DND-41 (cell line): ENCODE results near the gene SYNPO.

ENCODE experiments used
- CTCF ChIP-seq: IDR thresholded peaks from 2 replicates; pipeline ENCODE4 v1.5.1; 2012; ENCODE audit warnings: borderline replicate concordance, low read length, moderate library complexity, mild to moderate bottlenecking; ENCODE audit not compliant: poor library complexity, severe bottlenecking; ENCODE audit errors: extremely low read depth
- EZH2 ChIP-seq: IDR thresholded peaks from 3 replicates; pipeline ENCODE4 v1.6.1; 2012; ENCODE audit warnings: borderline replicate concordance, low read depth, mild to moderate bottlenecking, moderate library complexity, low read length, inconsistent platforms; ENCODE audit not compliant: severe bottlenecking

DNA sequence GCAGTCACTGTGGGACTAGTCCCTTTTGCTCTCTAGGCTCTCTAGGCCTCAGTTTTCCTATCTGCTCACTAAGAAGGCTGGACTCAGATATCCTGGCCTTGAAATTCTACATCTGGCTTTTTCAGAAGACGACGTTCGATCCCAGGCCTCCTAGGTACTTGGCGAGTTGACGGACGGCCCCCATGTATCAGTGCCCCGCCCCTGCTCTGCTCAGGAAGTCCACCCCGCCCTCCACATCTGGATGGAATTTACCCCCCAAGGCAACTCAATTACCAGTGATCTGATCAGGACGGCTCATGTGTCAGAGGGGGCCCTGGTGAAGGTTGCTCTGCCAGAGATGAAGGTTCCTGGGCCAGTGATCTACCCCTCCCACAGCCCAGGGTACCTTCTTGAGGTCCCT lies 44.1 kb upstream of the SYNPO start:
- TF ChIP-seq CTCF: no peak
- no peak for TF ChIP-seq EZH2
